T-helper 1 cell treated with Interleukin-12 subunit alpha and Interleukin-12 subunit beta and Interleukin-4 antibody, amounts not matched to agents 30 ng/mL and 1 ng/mL, for 36 hours (primary cell): ENCODE measurements around the gene UGT2A2. TPM values are rescaled to one million over a fixed set of nuclear protein-coding genes. Genes with fewer than 3 reads are reported as not detected.
"Not testable (repeated sequence)": the region's sequence is repeated elsewhere in the genome, so short reads cannot be mapped to it uniquely, and the experiment has no call there.

ENCODE experiments used
- intact Hi-C: fragments of 100-400 bp; cut with micrococcal nuclease; formaldehyde crosslinking; loops from one replicate; pipeline ENCODE4 v1.15.1; 2024
- total RNA-seq: library from RNA; stranded (reverse); gene quantifications from 2 replicates; pipeline ENCODE4 v1.2.3, GENCODE V29; 2022

Gene UGT2A2
- total RNA-seq = not detected in 2 replicates

- intact Hi-C loops = no loop called here
These were observed at the start of gene UGT2A2 for GRCh38 chr4:69639542-69639941. Gene UGT2A2 (minus strand): TSS chr4:69639642. CDS start chr4:69639640, 2 bp downstream.

GRCh38 chr4:69684804-69685203, 45.4 kb upstream of the UGT2A2 start:
- intact Hi-C loops = loop anchor here (5.0 kb wide), 1 partner anchor 368 kb away; no protein-coding TSS in a partner anchor

- intact Hi-C loops = no loop called here
These were observed 29.2 kb upstream of the UGT2A2 start for GRCh38 chr4:69668680-69669079.

- intact Hi-C loops = not testable (repeated sequence)
These were observed 24.6 kb upstream of the UGT2A2 start for GRCh38 chr4:69664009-69664408.

- intact Hi-C loops = not testable (repeated sequence)
These were observed 21.8 kb upstream of the UGT2A2 start for GRCh38 chr4:69661130-69661803.

- intact Hi-C loops = no loop called here
These were observed 18.7 kb upstream of the UGT2A2 start for GRCh38 chr4:69658133-69658532.

GRCh38 chr4:69656653-69657158, 17.3 kb upstream of the UGT2A2 start:
- intact Hi-C loops = no loop called here

- intact Hi-C loops = no loop called here
These were observed 13.7 kb upstream of the UGT2A2 start, which contains the start of gene UGT2A1 for GRCh38 chr4:69653147-69653546. Gene UGT2A1 (minus strand): TSS chr4:69653247. CDS start chr4:69647644, 5,603 bp downstream.

- intact Hi-C loops = no loop called here
These were observed 11.4 kb upstream of the UGT2A2 start for GRCh38 chr4:69650872-69651271.

- intact Hi-C loops = no loop called here
These were observed 10.2 kb upstream of the UGT2A2 start for GRCh38 chr4:69649629-69650028.

- intact Hi-C loops = no loop called here
These were observed 9.8 kb upstream of the UGT2A2 start for GRCh38 chr4:69649207-69649606.

- intact Hi-C loops = no loop called here
These were observed 3.5 kb upstream of the UGT2A2 start for GRCh38 chr4:69642961-69643360.

- intact Hi-C loops = no loop called here
These were observed 847 bp upstream of the UGT2A2 start for GRCh38 chr4:69640289-69640688.

- intact Hi-C loops = loop anchor here (2.0 kb wide), 1 partner anchor 298 kb away; no protein-coding TSS in a partner anchor
These were observed 22.3 kb downstream of the UGT2A2 start for GRCh38 chr4:69617083-69617694.

GRCh38 chr4:69610484-69610883, 29.0 kb downstream of the UGT2A2 start:
- intact Hi-C loops = no loop called here

- intact Hi-C loops = no loop called here
These were observed 38.4 kb downstream of the UGT2A2 start for GRCh38 chr4:69601065-69601464.

GRCh38 chr4:69600013-69600412, 39.4 kb downstream of the UGT2A2 start:
- intact Hi-C loops = no loop called here

- intact Hi-C loops = no loop called here
These were observed 45.1 kb downstream of the UGT2A2 start for GRCh38 chr4:69594382-69594781.

GRCh38 chr4:69591364-69591763, 48.1 kb downstream of the UGT2A2 start:
- intact Hi-C loops = no loop called here

- intact Hi-C loops = no loop called here
These were observed 49.6 kb downstream of the UGT2A2 start for GRCh38 chr4:69589884-69590283.

- intact Hi-C loops = no loop called here
These were observed 55.3 kb downstream of the UGT2A2 start for GRCh38 chr4:69584135-69584534.

- intact Hi-C loops = no loop called here
These were observed 55.9 kb downstream of the UGT2A2 start for GRCh38 chr4:69583543-69583942.

GRCh38 chr4:69577245-69577644, 62.2 kb downstream of the UGT2A2 start:
- intact Hi-C loops = no loop called here
